Stomach (tissue), 9 donors: ENCODE data around the gene SYNPO2. TPM values are rescaled to one million over a fixed set of nuclear protein-coding genes. Genes with fewer than 3 reads are reported as not detected.

Experiments used
- DNase-seq, 2 donors: peaks; one replicate each; pipeline versions ENCODE4 v3.0.0 to v3.0.0-alpha.2; 2013 to 2019
- H3K27ac ChIP-seq, 5 donors: fragments of 200-600 bp in 4 of 5; sonication (generic) in 4 of 5; one replicate each; pipeline ENCODE4 v1.5.1; 2013 to 2019; ENCODE audit warnings: mild to moderate bottlenecking in 1 of 5, moderate library complexity in 1 of 5
- H3K27me3 ChIP-seq, 3 donors: fragments of 200-600 bp; sonication (generic); one replicate each; pipeline ENCODE4 v1.5.1; 2017 to 2019; ENCODE audit warnings: mixed run types in 1 of 3
- H3K36me3 ChIP-seq, 4 donors: fragments of 200-600 bp; sonication (generic); 1 replicate in 3 of 4; 2 replicates in 1 of 4; pipeline ENCODE4 v1.5.1; 2016 to 2019
- H3K4me1 ChIP-seq, 4 donors: fragments of 200-600 bp; sonication (generic); one replicate each; pipeline ENCODE4 v1.5.1; 2016 to 2019
- H3K4me3 ChIP-seq, 4 donors: fragments of 200-600 bp; sonication (generic) in 3 of 4; one replicate each; pipeline ENCODE4 v1.5.1; 2016 to 2019; ENCODE audit warnings: mild to moderate bottlenecking in 1 of 4
- H3K9me3 ChIP-seq, 4 donors: fragments of 200-600 bp; sonication (generic); one replicate each; pipeline ENCODE4 v1.5.1; 2016 to 2019
- EP300 ChIP-seq: sonication (generic); formaldehyde crosslinking; IDR thresholded peaks from one replicate; pipeline ENCODE4 v1.6.1; 2017; ENCODE audit warnings: antibody characterized with exemption
- POLR2A ChIP-seq, 4 donors: fragments of 450-650 bp; IDR thresholded peaks; one replicate each; pipeline ENCODE4 v1.6.1; 2016; ENCODE audit warnings: antibody characterized with exemption in 4 of 4, control low read depth in 2 of 4, mild to moderate bottlenecking in 1 of 4, moderate library complexity in 1 of 4
- POLR2AphosphoS5 ChIP-seq, 3 donors: sonication (generic); formaldehyde crosslinking; IDR thresholded peaks; one replicate each; pipeline ENCODE4 v1.6.1; 2016; ENCODE audit warnings: antibody characterized with exemption in 3 of 3
- WGBS, 5 donors: extraction: QIAGEN DNeasy Blood & Tissue Kit in 3 of 5; methylation state at CpG; one replicate each; pipeline versions ENCODE4 v1.1.5 to v1.1.7; 2013 to 2018; 5-methylcytosine and 5-hydroxymethylcytosine counted together
- intact Hi-C: fragments of 100-400 bp; cut with DNase I; formaldehyde crosslinking; loops from one replicate; pipeline ENCODE4 v1.15.1; 2023; ENCODE audit warnings: low total_unique reads
- polyA plus RNA-seq, 3 donors: library from polyadenylated mRNA; stranded (reverse); fragments of 200-250 nt; gene quantifications; one replicate each; pipeline ENCODE4 v1.2.3, GENCODE V29; 2013
- total RNA-seq, 5 donors: library from RNA; depleted of rRNA; stranded (reverse); fragments of >200 nt; gene quantifications; one replicate each; pipeline versions ENCODE4 v1.1.0 to v1.2.3, GENCODE V29; 2014 to 2016
- TF ChIP-seq, protein P1 (sequence below), 7 experiments: fragments of 450-650 bp in 4 of 7; fragments of 200-600 bp in 3 of 7; sonication (generic) in 3 of 7; IDR thresholded peaks; one replicate each; pipeline ENCODE4 v1.5.1; 2016 to 2019; ENCODE audit warnings: antibody characterized with exemption in 7 of 7, control low read depth in 2 of 7, mild to moderate bottlenecking in 1 of 7
- donor health status: healthy with polysubstance abuse.
- donor health status: Bipolar disorder and iron deficiency.
- donor health status: healthy.

SYNPO2 gene
- total and polyA plus RNA-seq, 8 donors: 24.8 to 644 (median 150) TPM

DNA sequence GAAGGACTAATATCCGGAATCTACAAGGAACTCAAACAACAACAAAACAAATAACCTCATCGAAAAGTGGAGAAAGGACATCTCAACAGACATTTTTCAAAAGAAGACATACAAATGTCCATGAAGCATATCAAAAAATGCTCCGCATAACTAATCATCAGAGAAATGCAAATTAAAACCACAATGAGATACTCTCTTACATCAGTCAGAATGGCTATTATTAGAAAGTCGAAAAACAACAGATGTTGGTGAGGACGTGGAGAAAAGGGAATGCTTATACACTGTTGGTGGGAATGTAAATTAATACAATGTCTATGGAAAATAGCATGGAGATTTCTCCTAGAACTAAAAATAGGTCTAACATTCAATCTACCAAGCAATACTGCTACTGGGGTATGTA lies 195.9 kb downstream of the SYNPO2 start:
- no peaks in the 10 kb centered on the region for H3K9me3 ChIP-seq
- H3K4me1 ChIP-seq: peaks cover 0 to 28% (median 9%) of the 10 kb centered on the region in 4 donors
- H3K27ac ChIP-seq: no peak overlapping the region
- H3K4me3 ChIP-seq: no peak overlapping the region
- intact Hi-C loops: no loop called here
- no peaks in the 10 kb centered on the region for H3K27me3 ChIP-seq
- WGBS, 5 donors: 62 to 83% (median 76%) methylated on average over 5 of the region's 5 CpGs
- no peak for DNase-seq
- H3K36me3 ChIP-seq: no peaks in the 10 kb centered on the region
- TF ChIP-seq EP300 (no peak), POLR2AphosphoS5 (IDR thresholded peaks at IDR 0.05) (no peak), POLR2A (IDR thresholded peaks at IDR 0.05) (no peak)
- TF ChIP-seq, protein P1, sequence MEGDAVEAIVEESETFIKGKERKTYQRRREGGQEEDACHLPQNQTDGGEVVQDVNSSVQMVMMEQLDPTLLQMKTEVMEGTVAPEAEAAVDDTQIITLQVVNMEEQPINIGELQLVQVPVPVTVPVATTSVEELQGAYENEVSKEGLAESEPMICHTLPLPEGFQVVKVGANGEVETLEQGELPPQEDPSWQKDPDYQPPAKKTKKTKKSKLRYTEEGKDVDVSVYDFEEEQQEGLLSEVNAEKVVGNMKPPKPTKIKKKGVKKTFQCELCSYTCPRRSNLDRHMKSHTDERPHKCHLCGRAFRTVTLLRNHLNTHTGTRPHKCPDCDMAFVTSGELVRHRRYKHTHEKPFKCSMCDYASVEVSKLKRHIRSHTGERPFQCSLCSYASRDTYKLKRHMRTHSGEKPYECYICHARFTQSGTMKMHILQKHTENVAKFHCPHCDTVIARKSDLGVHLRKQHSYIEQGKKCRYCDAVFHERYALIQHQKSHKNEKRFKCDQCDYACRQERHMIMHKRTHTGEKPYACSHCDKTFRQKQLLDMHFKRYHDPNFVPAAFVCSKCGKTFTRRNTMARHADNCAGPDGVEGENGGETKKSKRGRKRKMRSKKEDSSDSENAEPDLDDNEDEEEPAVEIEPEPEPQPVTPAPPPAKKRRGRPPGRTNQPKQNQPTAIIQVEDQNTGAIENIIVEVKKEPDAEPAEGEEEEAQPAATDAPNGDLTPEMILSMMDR (IDR thresholded peaks at IDR 0.05): no peak

DNA sequence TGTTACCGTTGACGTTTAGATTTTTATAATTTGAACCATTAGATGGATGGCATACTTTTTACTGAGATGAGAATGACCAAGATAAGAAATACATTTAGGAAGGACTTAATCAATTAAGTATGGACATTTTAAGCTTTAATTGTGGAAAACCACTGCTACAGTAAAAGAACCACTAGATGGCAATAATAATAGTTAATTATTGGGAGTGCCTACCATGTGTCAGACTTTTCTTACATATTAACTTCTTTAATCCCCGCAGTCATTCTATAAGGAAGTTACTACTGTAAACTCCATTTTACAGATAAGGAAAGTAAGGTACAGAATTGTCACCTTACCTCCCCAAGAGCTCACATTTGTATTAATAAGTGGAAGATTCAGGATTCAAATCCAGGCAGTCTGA lies 198.5 kb downstream of the SYNPO2 start:
- H3K4me1 ChIP-seq: peaks cover 0 to 19% (median 6%) of the 10 kb centered on the region in 4 donors
- peak overlapping the region in 2 of 5 donors; percentile 35 to 39 for H3K27ac ChIP-seq
- peak in 1 of 2 donors; percentile 17 for DNase-seq
- no peak for TF ChIP-seq POLR2AphosphoS5 (IDR thresholded peaks at IDR 0.05)
- TF ChIP-seq, protein P1 (IDR thresholded peaks at IDR 0.05): peak in 3 of 7 experiments; percentile 14 to 36 (median 36)
- no peak overlapping the region for H3K4me3 ChIP-seq
- no peaks in the 10 kb centered on the region for H3K9me3 ChIP-seq
- intact Hi-C loops: no loop called here
- WGBS, 5 donors: 23 to 73% (median 60%) methylated on average over 3 of the region's 3 CpGs
- no peaks in the 10 kb centered on the region for H3K27me3 ChIP-seq
- no peaks in the 10 kb centered on the region for H3K36me3 ChIP-seq

DNA sequence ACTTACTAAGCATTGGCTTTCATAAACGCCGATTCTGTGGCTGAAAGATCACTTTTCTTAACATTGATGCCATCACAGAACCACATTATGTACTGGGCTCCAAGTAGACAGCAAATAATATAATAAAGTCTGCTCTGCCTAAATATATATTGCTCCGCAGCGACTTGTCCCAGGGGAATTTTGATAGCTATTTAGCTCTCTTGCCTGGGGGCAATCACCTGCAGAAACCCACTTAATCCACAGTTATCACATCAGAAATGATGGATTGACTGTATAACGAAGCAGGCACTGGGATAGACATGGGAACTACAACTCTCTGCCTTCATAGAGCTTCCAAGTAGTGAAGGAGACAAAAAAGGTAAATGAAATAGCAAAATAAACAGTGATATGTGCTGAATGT lies 199.0 kb downstream of the SYNPO2 start:
- H3K27me3 ChIP-seq: no peaks in the 10 kb centered on the region
- H3K4me3 ChIP-seq: no peak overlapping the region
- TF ChIP-seq EP300 (no peak), POLR2AphosphoS5 (IDR thresholded peaks at IDR 0.05) (no peak)
- TF ChIP-seq, protein P1 (IDR thresholded peaks at IDR 0.05): no peak
- intact Hi-C loops: no loop called here
- 80 to 93% (median 84%) methylated on average over 5 of the region's 5 CpGs for WGBS, 5 donors
- no peak for DNase-seq
- no peaks in the 10 kb centered on the region for H3K9me3 ChIP-seq
- H3K27ac ChIP-seq: peak overlapping the region in 1 of 5 donors; percentile 39
- peaks cover 0 to 19% (median 6%) of the 10 kb centered on the region in 4 donors for H3K4me1 ChIP-seq
- H3K36me3 ChIP-seq: no peaks in the 10 kb centered on the region

DNA sequence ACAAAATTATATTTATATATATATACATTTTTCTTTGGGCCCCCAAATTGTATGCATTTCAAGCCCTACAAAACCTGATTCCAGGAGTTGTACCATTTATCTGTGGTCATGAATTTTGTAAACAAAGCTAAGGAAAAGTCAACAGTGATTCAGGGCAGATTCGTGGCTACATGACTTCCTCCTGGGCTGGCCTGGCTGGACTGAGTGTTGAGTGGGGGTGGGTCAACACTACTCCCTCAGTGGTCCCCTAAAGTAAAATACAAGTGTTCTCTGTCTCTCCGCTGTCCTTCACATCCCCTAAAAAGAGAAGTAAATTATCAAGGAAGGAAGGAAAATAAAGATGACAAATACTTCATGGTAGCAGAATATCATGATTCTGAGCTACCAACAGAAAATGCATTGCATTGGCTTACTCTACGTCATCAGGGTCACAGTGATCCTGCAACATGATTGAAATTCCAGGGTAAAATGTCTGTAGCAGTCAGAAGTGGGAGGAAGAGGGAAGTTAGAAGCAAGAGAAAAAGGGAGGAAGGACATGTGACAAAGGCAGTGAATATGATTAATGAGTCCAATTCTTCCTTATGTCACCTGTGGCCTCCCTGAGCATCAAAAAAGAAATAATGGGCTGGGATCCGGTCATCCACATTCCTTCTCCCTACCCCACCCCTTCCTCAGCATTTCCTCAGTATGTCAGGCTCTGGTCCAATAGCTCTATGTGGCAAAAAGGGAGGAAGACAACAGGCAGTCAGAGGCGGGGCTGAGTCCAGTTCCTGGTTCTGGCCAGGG lies 204.6 kb downstream of the SYNPO2 start:
- no peak for TF ChIP-seq EP300
- peak in 1 of 3 donors; percentile 45 for TF ChIP-seq POLR2AphosphoS5 (IDR thresholded peaks at IDR 0.05)
- Histone ChIP-seq H3K9me3 (no peaks in the 10 kb centered on the region), H3K36me3 (no peaks in the 10 kb centered on the region), H3K4me3 (no peak overlapping the region), H3K27ac (peak overlapping the region in 3 of 5 donors; percentile 29 to 52 (median 33)), H3K4me1 (peaks cover 0 to 10% (median 4%) of the 10 kb centered on the region in 4 donors), H3K27me3 (no peaks in the 10 kb centered on the region)
- 57 to 62% (median 59%) methylated on average over 5 of the region's 5 CpGs for WGBS, 5 donors
- intact Hi-C loops: no loop called here
- DNase-seq: peak; percentile 36 to 64
